CD4-positive, alpha-beta T cell treated with Interleukin-4 for 1 hour (primary cell): ENCODE data around the gene CAV1.

ENCODE experiments used
- DNase-seq, 2 donors: peaks; one replicate each; pipeline ENCODE4 v3.0.0-alpha.2; 2020 to 2022

CAV1 gene

GRCh38 chr7:116560021-116560970 is 35.5 kb downstream of the CAV1 start:
- no peak for DNase-seq

GRCh38 chr7:116561697-116562483 is 37.1 kb downstream of the CAV1 start:
- DNase-seq: no peak

DNA sequence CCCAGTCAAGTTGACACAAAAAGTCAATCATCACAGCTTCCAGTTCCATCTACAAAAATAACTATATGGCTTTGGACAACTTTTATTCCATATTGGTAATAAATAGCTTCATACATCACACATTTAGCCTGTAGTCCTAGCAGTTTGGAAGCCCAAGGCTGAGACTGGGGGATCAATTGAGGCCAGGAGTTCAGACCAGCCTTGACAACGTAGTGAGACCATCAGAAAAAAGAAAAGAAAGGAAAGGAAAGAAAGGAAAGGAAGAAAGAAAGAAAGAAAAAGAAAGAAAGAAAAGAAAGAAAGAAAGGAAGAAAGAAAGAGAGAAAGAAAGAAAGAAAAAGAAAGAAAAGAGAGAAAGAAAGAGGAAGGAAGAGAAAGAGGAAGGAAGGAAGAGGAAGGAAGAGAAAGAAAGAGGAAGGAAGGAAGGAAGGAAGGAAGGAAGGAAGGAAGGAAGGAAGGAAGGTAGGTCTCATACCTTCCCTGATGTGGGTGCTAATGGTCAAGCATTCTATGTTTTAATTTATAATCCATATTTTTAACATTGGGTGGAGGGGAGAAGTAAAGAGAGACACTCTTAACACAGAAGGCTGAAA is 37.8 kb downstream of the CAV1 start:
- no peak for DNase-seq

DNA sequence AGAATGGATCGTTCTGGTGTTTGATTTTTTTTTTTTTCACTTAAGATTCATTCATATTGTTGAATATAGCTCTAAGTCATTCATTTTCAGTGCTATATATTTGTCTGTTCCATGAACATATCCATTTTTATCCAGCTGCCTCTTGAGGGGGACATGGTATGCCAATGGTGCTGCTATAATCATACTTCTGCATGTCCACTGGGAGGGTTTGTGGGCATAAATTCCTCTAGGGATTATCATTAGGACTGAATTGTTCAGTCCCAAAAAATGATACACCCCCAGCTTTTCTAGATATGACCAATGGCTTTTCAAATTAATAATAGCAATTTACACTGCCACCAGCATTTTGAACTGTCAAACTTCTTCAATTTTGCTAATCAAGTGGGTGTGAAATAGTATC is 41.1 kb downstream of the CAV1 start:
- DNase-seq: no peak

GRCh38 chr7:116566666-116567065 is 41.8 kb downstream of the CAV1 start:
- no peak for DNase-seq

DNA sequence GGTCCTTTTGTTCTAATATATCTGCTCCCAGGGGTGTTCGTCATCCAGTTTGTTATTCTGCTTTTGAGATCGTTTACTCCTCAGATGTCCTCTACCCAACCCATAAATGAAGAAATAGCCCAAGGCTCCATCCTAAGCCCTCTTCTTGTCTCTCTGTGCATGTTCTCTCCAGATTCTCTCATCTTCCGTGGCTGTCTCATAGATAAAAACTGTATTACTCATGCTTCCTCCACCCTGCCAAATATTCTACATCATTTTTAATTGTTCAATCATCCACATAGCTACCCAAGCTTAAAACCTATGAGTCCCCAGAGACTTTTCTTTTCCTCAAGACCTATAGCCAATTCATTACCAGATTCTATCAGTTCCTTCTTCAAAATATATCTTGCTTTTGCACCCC is 44.9 kb downstream of the CAV1 start:
- no peak for DNase-seq

DNA sequence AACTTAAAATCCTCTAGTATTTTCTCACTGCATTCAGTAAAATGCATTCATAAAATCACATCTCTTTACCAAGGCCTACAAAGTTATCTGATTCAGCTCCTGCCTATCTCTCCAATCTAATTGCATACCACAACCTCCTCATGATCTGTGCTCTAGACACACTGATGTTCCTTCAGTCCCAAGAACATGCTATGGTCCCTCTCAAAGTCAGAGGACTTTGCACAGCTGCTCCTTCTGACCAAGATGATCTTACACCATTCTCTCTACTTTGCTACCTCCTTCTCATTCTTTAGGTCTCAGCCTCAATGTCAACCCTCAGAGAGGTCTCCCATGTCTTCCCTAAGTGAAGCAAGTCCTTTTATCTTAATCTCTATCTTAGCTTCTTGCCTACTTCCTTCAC is 45.5 kb downstream of the CAV1 start:
- DNase-seq: no peak

GRCh38 chr7:116571037-116571436 is 46.2 kb downstream of the CAV1 start:
- DNase-seq: no peak

DNA sequence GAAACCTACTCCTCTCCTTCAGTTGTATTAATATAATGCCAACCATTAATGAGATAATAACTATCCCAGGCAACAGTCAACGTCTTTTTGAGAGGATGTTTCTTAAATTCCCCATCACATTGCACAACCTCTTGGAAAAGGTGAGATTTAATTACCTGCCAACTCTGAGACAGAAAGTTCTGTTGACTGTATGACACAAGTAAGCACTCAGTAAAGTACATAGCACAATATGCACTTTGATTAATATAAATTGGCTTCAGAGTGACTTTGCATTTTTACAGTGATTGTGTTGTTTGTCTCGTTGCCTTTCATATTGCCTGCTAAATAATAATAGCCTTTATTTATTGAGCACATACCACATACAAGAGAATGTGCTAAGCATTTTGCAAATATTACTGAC is 46.7 kb downstream of the CAV1 start:
- DNase-seq: no peak

DNA sequence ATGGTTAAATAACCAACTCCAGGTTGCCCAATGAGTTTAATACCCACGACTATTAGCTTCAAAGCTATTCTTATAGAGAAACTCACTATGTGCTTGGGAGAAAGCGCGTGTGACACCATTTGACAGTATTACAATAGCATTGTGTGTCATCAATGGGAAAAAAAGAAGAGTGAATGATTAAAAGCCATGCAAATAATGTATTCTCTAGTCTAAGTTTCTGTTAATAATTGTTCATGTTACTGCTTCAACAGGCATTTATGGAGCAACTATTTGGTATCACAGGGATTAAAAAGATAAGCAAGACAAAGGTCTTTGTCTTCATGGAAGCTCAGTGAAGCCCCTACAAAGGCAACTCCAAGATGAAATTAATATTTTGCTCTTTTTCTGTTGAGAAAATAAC is 47.2 kb downstream of the CAV1 start:
- no peak for DNase-seq

- DNase-seq: no peak
Measured at GRCh38 chr7:116573541-116573940, 48.7 kb downstream of the CAV1 start.

- no peak for DNase-seq
Measured at GRCh38 chr7:116574025-116574822, 49.4 kb downstream of the CAV1 start.

GRCh38 chr7:116575853-116576252 is 51.0 kb downstream of the CAV1 start:
- DNase-seq: no peak

DNA sequence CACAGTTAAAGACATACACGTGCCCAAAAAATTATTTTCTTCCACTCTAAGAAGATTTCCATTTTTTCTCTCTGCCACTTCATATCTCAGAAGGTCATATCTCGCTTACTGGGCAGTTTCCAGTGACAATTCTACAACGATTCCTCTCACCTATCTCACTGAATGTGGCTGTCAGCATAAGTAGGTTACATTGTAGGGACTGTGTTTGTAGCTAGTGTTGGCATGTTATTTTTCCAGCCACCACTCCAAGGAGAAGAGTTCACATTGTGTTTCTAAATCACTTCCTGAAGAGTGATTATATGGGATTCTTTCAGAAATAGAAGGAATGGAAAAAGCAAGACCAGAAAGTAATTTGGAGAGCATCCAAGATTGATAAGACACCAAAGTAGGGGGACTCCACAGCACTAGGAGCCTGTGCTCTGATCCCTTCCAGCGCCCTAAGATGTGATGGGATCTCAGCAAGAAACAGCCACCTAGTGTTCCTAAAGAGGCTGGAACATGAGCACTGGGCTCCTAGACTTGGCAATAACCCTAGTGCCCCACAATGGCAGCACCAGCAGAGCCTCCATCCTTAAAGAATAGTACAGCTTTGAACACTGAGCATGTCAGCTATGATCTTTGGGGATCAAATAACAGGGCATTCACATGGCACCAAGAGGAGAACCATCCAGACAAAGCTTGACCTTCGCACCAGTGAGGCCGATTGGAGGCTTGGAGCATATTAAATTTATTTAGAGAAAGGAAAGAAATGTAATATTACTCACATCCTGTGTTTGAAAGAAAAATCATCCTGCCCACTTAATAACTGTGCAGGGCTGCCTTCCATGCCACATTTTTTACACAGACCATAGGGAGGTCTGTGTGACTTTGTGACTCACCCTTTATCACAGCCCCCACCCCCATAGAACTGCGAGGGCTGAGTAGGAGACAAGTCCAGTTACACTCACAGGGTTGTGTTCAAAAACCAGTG is 51.8 kb downstream of the CAV1 start:
- DNase-seq: no peak

DNA sequence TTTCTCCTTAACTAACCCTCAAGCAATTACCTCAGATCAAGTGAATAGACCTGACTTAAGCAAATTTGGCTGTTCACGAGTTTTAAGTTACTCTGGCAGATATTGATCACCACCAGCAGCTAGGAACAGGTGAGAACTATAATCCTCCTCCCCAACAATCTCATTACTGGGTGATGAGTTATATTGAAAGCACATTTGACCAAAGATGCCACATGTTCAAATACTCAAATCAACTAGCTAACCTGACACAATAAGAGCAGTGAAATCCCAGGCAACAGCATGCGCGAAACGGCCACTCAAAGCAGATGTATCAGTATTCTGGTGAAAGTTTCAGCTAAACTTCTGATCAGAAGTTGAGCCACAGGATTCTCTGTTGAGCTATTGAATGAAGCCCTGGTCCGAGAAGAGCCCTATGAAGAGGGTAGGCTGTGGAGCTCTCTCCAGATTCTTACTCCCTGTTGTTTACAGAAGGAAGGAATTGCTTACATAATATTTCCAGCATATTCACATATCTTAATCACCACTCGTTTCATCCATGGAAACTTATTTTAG is 52.6 kb downstream of the CAV1 start:
- DNase-seq: no peak

GRCh38 chr7:116578526-116578925 is 53.7 kb downstream of the CAV1 start:
- DNase-seq: no peak

- DNase-seq: no peak
Measured at GRCh38 chr7:116579322-116579721, 54.5 kb downstream of the CAV1 start.

DNA sequence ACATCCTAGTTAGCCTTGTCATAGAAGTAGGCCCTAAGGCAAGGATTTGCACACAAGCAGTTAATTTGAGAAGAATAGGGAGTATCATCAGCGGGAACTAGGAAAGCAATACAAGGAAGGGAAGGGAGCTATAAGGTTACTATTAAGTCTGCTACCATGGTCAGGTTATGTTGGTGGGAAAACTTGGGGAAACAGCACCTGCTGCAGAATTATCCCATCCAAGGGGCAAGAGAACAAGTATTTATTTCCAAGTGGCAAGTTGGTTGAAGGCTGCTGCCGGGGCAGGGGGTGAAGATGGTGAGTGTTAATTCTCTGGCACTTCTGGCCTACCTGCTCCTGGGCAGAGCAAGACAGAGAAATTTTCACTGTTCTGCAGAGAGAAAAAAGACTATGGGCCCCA is 55.0 kb downstream of the CAV1 start:
- DNase-seq: no peak

GRCh38 chr7:116582164-116582732 is 57.4 kb downstream of the CAV1 start:
- DNase-seq: no peak

DNA sequence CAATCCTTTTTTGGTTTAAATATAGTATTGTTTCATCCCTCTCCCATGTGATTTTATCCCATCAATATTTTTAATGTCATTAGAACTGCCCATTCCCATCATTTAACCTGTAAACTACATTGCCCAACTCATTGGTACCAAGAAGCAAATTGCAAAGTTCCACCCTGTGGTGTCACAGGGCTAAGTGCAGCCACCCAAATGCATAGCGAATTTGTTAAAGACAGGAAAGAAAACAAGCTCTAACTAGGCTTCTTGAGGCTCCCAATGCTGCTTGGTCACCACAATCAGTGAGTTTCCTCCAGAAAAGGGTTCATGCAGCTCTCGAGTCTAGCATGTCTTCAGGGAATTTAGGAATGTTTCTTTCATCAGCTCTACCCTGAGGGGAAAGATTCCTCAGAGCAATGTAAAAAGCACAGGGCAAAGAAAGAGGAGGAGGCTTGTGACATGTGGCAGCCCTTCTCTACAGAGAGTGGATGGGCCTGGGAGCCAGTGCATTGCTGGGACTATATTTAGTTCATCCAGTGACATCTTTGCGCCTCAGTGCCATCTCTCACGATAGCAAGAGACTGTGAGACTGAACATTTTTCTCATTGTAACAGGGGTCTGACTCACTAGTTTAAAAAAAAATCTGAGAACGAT is 58.1 kb downstream of the CAV1 start:
- DNase-seq: no peak
